ENCODE results near the gene PIK3R1. TPM values are rescaled to one million over a fixed set of nuclear protein-coding genes. Genes with fewer than 3 reads are reported as not detected.

The PIK3R1 gene
- total and polyA plus RNA-seq, 2 experiments from 2014 or later: 5.9 to 9.8 TPM

GRCh38 chr5:68182094-68182493 is 33.5 kb upstream of the PIK3R1 start:
- Mint-ChIP-seq H3K36me3 (ENCODE audit: low read depth) (0 out of 3 replicates have a peak, but pooled peaks cover under 1% of the 10 kb centered on the region), H3K4me3 (no peak overlapping the region), H3K27me3 (ENCODE audit: insufficient read depth, low read depth, poor library complexity) (no peaks in the 10 kb centered on the region), H3K27ac (no peak overlapping the region), H3K4me1 (peaks cover 4% of the 10 kb centered on the region), H3K9me3 (no peaks in the 10 kb centered on the region)
- no peak for TF ChIP-seq CREB1 (CRISPR knock-in tag; IDR thresholded peaks at IDR 0.05; ENCODE audit: low read depth)
- TF ChIP-seq ZNF331 (CRISPR knock-in tag; IDR thresholded peaks at IDR 0.05; ENCODE audit: low read depth): no peak
- TF ChIP-seq, protein P1, sequence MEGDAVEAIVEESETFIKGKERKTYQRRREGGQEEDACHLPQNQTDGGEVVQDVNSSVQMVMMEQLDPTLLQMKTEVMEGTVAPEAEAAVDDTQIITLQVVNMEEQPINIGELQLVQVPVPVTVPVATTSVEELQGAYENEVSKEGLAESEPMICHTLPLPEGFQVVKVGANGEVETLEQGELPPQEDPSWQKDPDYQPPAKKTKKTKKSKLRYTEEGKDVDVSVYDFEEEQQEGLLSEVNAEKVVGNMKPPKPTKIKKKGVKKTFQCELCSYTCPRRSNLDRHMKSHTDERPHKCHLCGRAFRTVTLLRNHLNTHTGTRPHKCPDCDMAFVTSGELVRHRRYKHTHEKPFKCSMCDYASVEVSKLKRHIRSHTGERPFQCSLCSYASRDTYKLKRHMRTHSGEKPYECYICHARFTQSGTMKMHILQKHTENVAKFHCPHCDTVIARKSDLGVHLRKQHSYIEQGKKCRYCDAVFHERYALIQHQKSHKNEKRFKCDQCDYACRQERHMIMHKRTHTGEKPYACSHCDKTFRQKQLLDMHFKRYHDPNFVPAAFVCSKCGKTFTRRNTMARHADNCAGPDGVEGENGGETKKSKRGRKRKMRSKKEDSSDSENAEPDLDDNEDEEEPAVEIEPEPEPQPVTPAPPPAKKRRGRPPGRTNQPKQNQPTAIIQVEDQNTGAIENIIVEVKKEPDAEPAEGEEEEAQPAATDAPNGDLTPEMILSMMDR (conservative IDR thresholded peaks at IDR 0.05; ENCODE audit: low read depth in 2 of 2): no peak
- TF ChIP-seq, protein P2, sequence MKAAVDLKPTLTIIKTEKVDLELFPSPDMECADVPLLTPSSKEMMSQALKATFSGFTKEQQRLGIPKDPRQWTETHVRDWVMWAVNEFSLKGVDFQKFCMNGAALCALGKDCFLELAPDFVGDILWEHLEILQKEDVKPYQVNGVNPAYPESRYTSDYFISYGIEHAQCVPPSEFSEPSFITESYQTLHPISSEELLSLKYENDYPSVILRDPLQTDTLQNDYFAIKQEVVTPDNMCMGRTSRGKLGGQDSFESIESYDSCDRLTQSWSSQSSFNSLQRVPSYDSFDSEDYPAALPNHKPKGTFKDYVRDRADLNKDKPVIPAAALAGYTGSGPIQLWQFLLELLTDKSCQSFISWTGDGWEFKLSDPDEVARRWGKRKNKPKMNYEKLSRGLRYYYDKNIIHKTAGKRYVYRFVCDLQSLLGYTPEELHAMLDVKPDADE (IDR thresholded peaks at IDR 0.05): no peak
- H3K79me2 ChIP-seq (replicated peaks; ENCODE audit: insufficient read depth): no peaks in the 10 kb centered on the region
- no peak overlapping the region for H2AFZ ChIP-seq
- H3K4me1 ChIP-seq (ENCODE audit: insufficient read depth): 0 out of 2 replicates have a peak, but pooled peaks cover 2% of the 10 kb centered on the region
- no peaks in the 10 kb centered on the region for H3K27me3 ChIP-seq (ENCODE audit: insufficient read depth)
- H3K4me3 ChIP-seq: no peak overlapping the region
- no peaks in the 10 kb centered on the region for H4K20me1 ChIP-seq (replicated peaks; ENCODE audit: insufficient read depth)
- H3K4me2 ChIP-seq: no peak overlapping the region
- H3K9me2 ChIP-seq (ENCODE audit: insufficient read depth): no peaks in the 10 kb centered on the region
- no peak overlapping the region for H3K27ac ChIP-seq (ENCODE audit: low read depth)
- H3K36me3 ChIP-seq (ENCODE audit: insufficient read depth): no peaks in the 10 kb centered on the region
- no peak for ATAC-seq
- no peaks in the 10 kb centered on the region for H3F3A ChIP-seq (replicated peaks; ENCODE audit: low read depth)
- no peak for DNase-seq (ENCODE audit: low spot score)

GRCh38 chr5:68182534-68182933 is 33.0 kb upstream of the PIK3R1 start:
- Histone ChIP-seq H4K20me1 (replicated peaks; ENCODE audit: insufficient read depth) (no peaks in the 10 kb centered on the region), H3K9me2 (ENCODE audit: insufficient read depth) (no peaks in the 10 kb centered on the region), H3F3A (replicated peaks; ENCODE audit: low read depth) (no peaks in the 10 kb centered on the region), H3K4me1 (ENCODE audit: insufficient read depth) (0 out of 2 replicates have a peak, but pooled peaks cover 4% of the 10 kb centered on the region), H3K4me3 (no peak overlapping the region), H3K36me3 (ENCODE audit: insufficient read depth) (no peaks in the 10 kb centered on the region), H3K27ac (ENCODE audit: low read depth) (no peak overlapping the region), H3K27me3 (ENCODE audit: insufficient read depth) (no peaks in the 10 kb centered on the region), H3K4me2 (no peak overlapping the region), H2AFZ (no peak overlapping the region), H3K79me2 (replicated peaks; ENCODE audit: insufficient read depth) (no peaks in the 10 kb centered on the region)
- H3K4me1 Mint-ChIP-seq: peaks cover 7% of the 10 kb centered on the region
- no peak overlapping the region for H3K27ac Mint-ChIP-seq
- H3K4me3 Mint-ChIP-seq: no peak overlapping the region
- H3K36me3 Mint-ChIP-seq (ENCODE audit: low read depth): peaks cover 3% of the 10 kb centered on the region; the same call in 1 of the 3 replicates
- DNase-seq (ENCODE audit: low spot score) (no peak), ATAC-seq (no peak)
- no peaks in the 10 kb centered on the region for H3K9me3 Mint-ChIP-seq
- H3K27me3 Mint-ChIP-seq (ENCODE audit: insufficient read depth, low read depth, poor library complexity): no peaks in the 10 kb centered on the region
- TF ChIP-seq, protein P1 (conservative IDR thresholded peaks at IDR 0.05; ENCODE audit: low read depth in 2 of 2): no peak
- TF ChIP-seq STAT1 (IDR thresholded peaks at IDR 0.05; ENCODE audit: unreplicated experiment): no peak
- TF ChIP-seq, protein P3, sequence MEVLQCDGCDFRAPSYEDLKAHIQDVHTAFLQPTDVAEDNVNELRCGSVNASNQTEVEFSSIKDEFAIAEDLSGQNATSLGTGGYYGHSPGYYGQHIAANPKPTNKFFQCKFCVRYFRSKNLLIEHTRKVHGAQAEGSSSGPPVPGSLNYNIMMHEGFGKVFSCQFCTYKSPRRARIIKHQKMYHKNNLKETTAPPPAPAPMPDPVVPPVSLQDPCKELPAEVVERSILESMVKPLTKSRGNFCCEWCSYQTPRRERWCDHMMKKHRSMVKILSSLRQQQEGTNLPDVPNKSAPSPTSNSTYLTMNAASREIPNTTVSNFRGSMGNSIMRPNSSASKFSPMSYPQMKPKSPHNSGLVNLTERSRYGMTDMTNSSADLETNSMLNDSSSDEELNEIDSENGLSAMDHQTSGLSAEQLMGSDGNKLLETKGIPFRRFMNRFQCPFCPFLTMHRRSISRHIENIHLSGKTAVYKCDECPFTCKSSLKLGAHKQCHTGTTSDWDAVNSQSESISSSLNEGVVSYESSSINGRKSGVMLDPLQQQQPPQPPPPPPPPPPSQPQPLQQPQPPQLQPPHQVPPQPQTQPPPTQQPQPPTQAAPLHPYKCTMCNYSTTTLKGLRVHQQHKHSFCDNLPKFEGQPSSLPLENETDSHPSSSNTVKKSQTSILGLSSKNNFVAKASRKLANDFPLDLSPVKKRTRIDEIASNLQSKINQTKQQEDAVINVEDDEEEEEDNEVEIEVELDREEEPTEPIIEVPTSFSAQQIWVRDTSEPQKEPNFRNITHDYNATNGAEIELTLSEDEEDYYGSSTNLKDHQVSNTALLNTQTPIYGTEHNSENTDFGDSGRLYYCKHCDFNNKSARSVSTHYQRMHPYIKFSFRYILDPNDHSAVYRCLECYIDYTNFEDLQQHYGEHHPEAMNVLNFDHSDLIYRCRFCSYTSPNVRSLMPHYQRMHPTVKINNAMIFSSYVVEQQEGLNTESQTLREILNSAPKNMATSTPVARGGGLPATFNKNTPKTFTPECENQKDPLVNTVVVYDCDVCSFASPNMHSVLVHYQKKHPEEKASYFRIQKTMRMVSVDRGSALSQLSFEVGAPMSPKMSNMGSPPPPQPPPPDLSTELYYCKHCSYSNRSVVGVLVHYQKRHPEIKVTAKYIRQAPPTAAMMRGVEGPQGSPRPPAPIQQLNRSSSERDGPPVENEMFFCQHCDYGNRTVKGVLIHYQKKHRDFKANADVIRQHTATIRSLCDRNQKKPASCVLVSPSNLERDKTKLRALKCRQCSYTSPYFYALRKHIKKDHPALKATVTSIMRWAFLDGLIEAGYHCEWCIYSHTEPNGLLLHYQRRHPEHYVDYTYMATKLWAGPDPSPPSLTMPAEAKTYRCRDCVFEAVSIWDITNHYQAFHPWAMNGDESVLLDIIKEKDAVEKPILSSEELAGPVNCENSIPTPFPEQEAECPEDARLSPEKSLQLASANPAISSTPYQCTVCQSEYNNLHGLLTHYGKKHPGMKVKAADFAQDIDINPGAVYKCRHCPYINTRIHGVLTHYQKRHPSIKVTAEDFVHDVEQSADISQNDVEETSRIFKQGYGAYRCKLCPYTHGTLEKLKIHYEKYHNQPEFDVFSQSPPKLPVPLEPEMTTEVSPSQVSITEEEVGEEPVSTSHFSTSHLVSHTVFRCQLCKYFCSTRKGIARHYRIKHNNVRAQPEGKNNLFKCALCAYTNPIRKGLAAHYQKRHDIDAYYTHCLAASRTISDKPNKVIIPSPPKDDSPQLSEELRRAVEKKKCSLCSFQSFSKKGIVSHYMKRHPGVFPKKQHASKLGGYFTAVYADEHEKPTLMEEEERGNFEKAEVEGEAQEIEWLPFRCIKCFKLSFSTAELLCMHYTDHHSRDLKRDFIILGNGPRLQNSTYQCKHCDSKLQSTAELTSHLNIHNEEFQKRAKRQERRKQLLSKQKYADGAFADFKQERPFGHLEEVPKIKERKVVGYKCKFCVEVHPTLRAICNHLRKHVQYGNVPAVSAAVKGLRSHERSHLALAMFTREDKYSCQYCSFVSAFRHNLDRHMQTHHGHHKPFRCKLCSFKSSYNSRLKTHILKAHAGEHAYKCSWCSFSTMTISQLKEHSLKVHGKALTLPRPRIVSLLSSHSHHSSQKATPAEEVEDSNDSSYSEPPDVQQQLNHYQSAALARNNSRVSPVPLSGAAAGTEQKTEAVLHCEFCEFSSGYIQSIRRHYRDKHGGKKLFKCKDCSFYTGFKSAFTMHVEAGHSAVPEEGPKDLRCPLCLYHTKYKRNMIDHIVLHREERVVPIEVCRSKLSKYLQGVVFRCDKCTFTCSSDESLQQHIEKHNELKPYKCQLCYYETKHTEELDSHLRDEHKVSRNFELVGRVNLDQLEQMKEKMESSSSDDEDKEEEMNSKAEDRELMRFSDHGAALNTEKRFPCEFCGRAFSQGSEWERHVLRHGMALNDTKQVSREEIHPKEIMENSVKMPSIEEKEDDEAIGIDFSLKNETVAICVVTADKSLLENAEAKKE (CRISPR knock-in tag; IDR thresholded peaks at IDR 0.05): no peak
- TF ChIP-seq ZNF331 (CRISPR knock-in tag; IDR thresholded peaks at IDR 0.05; ENCODE audit: low read depth): no peak
- TF ChIP-seq NANOG (IDR thresholded peaks at IDR 0.05; ENCODE audit: borderline replicate concordance): no peak
- no peak for TF ChIP-seq CREB1 (CRISPR knock-in tag; IDR thresholded peaks at IDR 0.05; ENCODE audit: low read depth)
- TF ChIP-seq, protein P2 (IDR thresholded peaks at IDR 0.05): no peak
- no peak for TF ChIP-seq ZNF114 (CRISPR knock-in tag; IDR thresholded peaks at IDR 0.05)
